Measurements from ENCODE around the gene CEP20.

Gene CEP20

DNA sequence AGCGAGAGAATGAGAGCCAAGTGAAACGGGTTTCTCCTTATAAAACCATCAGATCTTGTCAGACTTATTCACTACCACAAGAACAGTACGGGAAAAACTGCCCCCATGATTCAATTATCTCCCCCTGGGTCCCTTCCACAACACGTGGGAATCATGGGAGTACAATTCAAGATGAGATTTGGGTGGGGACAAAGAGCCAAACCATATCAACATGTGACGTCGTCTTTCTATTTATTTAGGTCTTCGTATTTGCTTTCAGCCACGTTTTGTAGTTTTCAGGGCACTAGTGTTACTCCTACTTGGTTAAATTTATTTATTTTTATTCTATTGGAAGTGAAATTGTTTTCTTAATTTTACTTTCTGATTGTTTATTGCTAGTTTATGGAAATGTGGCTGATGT is 27.9 kb upstream of the CEP20 start:
- H3K9me3 ChIP-seq (ENCODE audit: control insufficient read depth in 2 of 2, low read length in 2 of 2), result no peaks in the 10 kb centered on the region
- H3K36me3 ChIP-seq (ENCODE audit: control insufficient read depth in 2 of 2, insufficient read depth in 2 of 2, low read length in 2 of 2), result no peaks in the 10 kb centered on the region
- H3K27me3 ChIP-seq (ENCODE audit: control insufficient read depth in 1 of 2, insufficient read depth in 2 of 2, low read length in 2 of 2), result no peaks in the 10 kb centered on the region
- H3K4me1 ChIP-seq (ENCODE audit: control insufficient read depth, insufficient read depth, low read length), result no peaks in the 10 kb centered on the region
- H3K9ac ChIP-seq (ENCODE audit: low read length in 2 of 2), result no peak overlapping the region
- H3K27ac ChIP-seq (ENCODE audit: low read length), result no peak overlapping the region
- no peak overlapping the region for H3K4me3 ChIP-seq (ENCODE audit: low read length in 2 of 2)

DNA sequence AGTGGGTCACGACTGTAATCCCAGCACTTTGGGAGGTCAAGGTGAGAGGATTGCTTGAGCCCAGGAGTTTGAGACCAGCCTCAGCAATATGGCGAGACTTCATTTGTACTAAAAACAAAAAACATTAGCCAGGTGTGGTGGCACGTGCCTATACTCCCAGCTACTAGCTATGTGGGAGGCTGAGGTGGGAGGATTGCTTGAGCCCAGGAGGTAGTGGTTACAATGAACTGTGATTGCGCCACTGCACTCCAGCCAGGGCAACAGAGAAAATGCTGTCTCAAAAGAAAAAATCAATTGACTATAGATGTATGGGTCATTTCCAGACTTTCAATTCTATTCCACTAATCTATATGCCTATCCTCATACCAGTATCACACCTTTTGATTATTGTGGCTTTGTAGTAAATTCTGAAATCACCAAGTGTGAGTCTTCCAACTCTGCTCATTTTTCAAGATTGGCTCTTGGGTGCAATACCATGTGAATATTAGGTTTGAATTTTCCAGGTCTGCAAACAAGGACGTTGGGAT is 27.2 kb upstream of the CEP20 start:
- no peak overlapping the region for H3K9ac ChIP-seq (ENCODE audit: low read length in 2 of 2)
- H3K4me3 ChIP-seq (ENCODE audit: low read length in 2 of 2), result no peak overlapping the region
- H3K27ac ChIP-seq (ENCODE audit: low read length), result no peak overlapping the region
- H3K27me3 ChIP-seq (ENCODE audit: control insufficient read depth in 1 of 2, insufficient read depth in 2 of 2, low read length in 2 of 2), result no peaks in the 10 kb centered on the region
- no peaks in the 10 kb centered on the region for H3K9me3 ChIP-seq (ENCODE audit: control insufficient read depth in 2 of 2, low read length in 2 of 2)
- H3K4me1 ChIP-seq (ENCODE audit: control insufficient read depth, insufficient read depth, low read length), result no peaks in the 10 kb centered on the region
- H3K36me3 ChIP-seq (ENCODE audit: control insufficient read depth in 2 of 2, insufficient read depth in 2 of 2, low read length in 2 of 2), result no peaks in the 10 kb centered on the region

DNA sequence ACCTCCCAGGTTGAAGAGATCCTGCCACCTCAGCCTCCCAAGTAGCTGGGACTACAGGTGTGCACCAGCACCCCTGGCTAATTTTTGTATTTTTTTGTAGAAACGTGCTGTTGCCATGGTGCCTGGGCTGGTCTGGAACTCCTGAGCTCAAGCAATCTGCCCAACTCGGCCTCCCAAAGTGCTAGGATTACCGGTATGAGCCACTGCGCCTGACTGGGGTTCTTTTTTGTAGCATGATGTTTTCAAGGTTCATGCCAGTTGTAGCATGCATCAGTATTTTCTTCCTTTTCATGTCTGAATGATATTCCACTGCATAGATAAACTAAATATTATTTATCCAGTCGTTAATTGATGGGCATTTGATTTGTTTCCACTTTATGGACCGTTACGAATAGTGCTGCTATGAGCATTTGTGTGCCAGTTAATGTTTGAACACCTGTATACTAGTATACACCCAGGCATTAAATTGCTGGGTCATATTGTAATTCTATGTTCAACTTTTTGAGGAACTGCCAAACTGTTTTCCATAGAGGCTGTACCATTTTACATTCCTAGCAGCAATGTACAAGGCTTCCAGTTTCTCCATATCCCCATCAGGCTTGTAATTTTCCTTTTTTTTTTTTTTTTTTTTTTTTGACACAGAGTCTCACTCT is 24.8 kb upstream of the CEP20 start:
- Histone ChIP-seq H3K9me3 (ENCODE audit: control insufficient read depth in 2 of 2, low read length in 2 of 2) (no peaks in the 10 kb centered on the region), H3K27ac (ENCODE audit: low read length) (no peak overlapping the region)

DNA sequence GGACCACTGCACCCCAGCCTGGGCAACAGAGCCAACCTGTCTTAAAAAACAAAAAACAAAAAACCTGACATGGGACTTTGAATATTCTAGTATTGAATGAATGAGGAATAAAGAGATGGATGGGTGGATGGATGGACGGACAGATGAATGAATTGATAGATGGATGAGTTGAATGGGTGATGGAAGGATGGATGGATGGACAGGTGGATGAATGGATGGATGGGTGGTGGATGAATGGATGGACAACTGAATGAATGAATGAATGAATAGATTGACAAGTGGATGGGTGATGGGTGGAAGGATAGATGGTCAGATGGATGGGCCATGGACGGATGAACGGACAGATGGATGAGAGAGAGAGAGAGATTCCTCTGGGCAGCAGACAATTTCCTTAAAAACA is 22.8 kb upstream of the CEP20 start:
- H3K9me3 ChIP-seq (ENCODE audit: control insufficient read depth in 2 of 2, low read length in 2 of 2), result no peaks in the 10 kb centered on the region
- no peaks in the 10 kb centered on the region for H3K27me3 ChIP-seq (ENCODE audit: control insufficient read depth in 1 of 2, insufficient read depth in 2 of 2, low read length in 2 of 2)
- no peak overlapping the region for H3K27ac ChIP-seq (ENCODE audit: low read length)
- no peaks in the 10 kb centered on the region for H3K36me3 ChIP-seq (ENCODE audit: control insufficient read depth in 2 of 2, insufficient read depth in 2 of 2, low read length in 2 of 2)
- H3K4me1 ChIP-seq (ENCODE audit: control insufficient read depth, insufficient read depth, low read length), result no peaks in the 10 kb centered on the region
- no peak overlapping the region for H3K9ac ChIP-seq (ENCODE audit: low read length in 2 of 2)
- no peak overlapping the region for H3K4me3 ChIP-seq (ENCODE audit: low read length in 2 of 2)

More for the DNA sequence above, 24.8 kb upstream of the CEP20 start:
- no peak overlapping the region for H3K4me3 ChIP-seq (ENCODE audit: low read length in 2 of 2)
- H3K36me3 ChIP-seq (ENCODE audit: control insufficient read depth in 2 of 2, insufficient read depth in 2 of 2, low read length in 2 of 2), result no peaks in the 10 kb centered on the region
- no peaks in the 10 kb centered on the region for H3K4me1 ChIP-seq (ENCODE audit: control insufficient read depth, insufficient read depth, low read length)
- no peak overlapping the region for H3K9ac ChIP-seq (ENCODE audit: low read length in 2 of 2)
- no peaks in the 10 kb centered on the region for H3K27me3 ChIP-seq (ENCODE audit: control insufficient read depth in 1 of 2, insufficient read depth in 2 of 2, low read length in 2 of 2)

DNA sequence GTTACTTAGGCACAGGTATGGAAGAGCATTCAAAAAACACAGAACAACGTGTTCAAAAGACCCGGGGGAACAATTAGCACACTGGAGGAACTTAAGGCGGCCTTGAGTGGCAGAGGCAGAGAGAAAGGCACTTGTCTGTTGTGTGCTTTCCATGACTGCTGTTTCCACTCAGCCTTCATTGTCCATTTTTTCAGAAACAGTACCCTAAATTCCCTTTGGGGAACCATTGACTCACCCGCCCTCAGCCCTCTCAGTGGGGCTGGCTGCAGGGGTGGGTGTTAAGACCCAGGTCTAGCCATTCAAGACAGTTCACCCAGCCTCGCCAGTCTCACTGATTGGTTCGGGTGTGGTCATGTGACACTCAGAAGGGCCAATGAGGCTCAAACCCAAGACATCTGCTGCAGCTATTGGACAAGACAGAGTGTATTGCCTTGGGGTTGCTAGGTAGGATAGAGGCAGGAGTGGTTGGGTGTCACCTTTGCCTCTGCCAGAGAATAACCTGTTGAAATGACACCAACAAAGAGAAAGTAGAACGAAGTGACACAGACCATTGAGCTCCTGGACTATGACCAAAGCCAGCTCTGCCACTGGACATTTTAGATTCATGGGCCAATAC is 19.6 kb upstream of the CEP20 start:
- no peaks in the 10 kb centered on the region for H3K36me3 ChIP-seq (ENCODE audit: control insufficient read depth in 2 of 2, insufficient read depth in 2 of 2, low read length in 2 of 2)
- H3K9ac ChIP-seq (ENCODE audit: low read length in 2 of 2), result no peak overlapping the region
- no peaks in the 10 kb centered on the region for H3K4me1 ChIP-seq (ENCODE audit: control insufficient read depth, insufficient read depth, low read length)
- H3K4me3 ChIP-seq (ENCODE audit: low read length in 2 of 2), result no peak overlapping the region
- no peaks in the 10 kb centered on the region for H3K27me3 ChIP-seq (ENCODE audit: control insufficient read depth in 1 of 2, insufficient read depth in 2 of 2, low read length in 2 of 2)
- no peaks in the 10 kb centered on the region for H3K9me3 ChIP-seq (ENCODE audit: control insufficient read depth in 2 of 2, low read length in 2 of 2)
- H3K27ac ChIP-seq (ENCODE audit: low read length), result no peak overlapping the region

DNA sequence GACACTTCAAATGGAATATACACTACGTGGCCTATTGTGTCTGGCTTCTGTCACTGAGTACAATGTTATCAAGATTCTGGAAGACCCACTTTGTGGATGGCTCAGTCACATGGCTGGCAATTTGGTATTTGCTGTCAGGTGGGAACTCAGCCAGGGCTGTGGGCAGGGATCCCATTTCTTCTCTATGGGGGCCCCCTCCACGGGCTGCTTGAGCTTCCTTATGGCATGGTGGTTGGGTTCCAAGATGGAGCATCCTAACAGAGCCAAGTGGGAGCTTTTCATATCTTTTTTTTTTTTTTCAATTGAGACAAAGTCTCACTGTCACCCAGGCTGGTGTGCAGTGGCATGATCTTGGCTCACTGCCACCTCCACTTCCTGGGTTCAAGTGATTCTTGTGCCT is 18.0 kb upstream of the CEP20 start:
- H3K4me1 ChIP-seq (ENCODE audit: control insufficient read depth, insufficient read depth, low read length), result no peaks in the 10 kb centered on the region
- no peak overlapping the region for H3K4me3 ChIP-seq (ENCODE audit: low read length in 2 of 2)
- no peaks in the 10 kb centered on the region for H3K27me3 ChIP-seq (ENCODE audit: control insufficient read depth in 1 of 2, insufficient read depth in 2 of 2, low read length in 2 of 2)
- no peaks in the 10 kb centered on the region for H3K36me3 ChIP-seq (ENCODE audit: control insufficient read depth in 2 of 2, insufficient read depth in 2 of 2, low read length in 2 of 2)
- H3K27ac ChIP-seq (ENCODE audit: low read length), result no peak overlapping the region
- H3K9me3 ChIP-seq (ENCODE audit: control insufficient read depth in 2 of 2, low read length in 2 of 2), result no peaks in the 10 kb centered on the region
- no peak overlapping the region for H3K9ac ChIP-seq (ENCODE audit: low read length in 2 of 2)

DNA sequence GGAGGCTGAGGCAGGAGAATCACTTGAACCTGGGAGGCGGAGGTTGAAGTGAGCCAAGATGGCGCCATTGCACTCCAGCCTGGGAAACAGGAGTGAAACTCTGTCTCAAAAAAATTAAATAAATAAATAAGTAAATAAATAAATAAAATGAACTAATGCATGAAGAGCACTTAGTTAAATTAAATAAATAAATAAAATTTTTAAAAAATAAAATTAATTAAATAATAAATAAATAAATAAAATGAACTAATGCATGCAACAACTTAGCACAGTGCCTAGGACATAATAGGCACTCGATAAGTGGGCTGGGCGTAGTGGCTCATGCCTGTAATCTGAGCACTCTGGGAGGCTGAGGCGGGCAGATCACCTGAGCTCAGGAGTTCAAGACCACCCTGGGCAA is 15.6 kb upstream of the CEP20 start:
- no peak overlapping the region for H3K27ac ChIP-seq (ENCODE audit: low read length)
- no peak overlapping the region for H3K9ac ChIP-seq (ENCODE audit: low read length in 2 of 2)
- no peaks in the 10 kb centered on the region for H3K9me3 ChIP-seq (ENCODE audit: control insufficient read depth in 2 of 2, low read length in 2 of 2)
- H3K4me3 ChIP-seq (ENCODE audit: low read length in 2 of 2), result no peak overlapping the region
- no peaks in the 10 kb centered on the region for H3K36me3 ChIP-seq (ENCODE audit: control insufficient read depth in 2 of 2, insufficient read depth in 2 of 2, low read length in 2 of 2)
- H3K27me3 ChIP-seq (ENCODE audit: control insufficient read depth in 1 of 2, insufficient read depth in 2 of 2, low read length in 2 of 2), result no peaks in the 10 kb centered on the region
- no peaks in the 10 kb centered on the region for H3K4me1 ChIP-seq (ENCODE audit: control insufficient read depth, insufficient read depth, low read length)

DNA sequence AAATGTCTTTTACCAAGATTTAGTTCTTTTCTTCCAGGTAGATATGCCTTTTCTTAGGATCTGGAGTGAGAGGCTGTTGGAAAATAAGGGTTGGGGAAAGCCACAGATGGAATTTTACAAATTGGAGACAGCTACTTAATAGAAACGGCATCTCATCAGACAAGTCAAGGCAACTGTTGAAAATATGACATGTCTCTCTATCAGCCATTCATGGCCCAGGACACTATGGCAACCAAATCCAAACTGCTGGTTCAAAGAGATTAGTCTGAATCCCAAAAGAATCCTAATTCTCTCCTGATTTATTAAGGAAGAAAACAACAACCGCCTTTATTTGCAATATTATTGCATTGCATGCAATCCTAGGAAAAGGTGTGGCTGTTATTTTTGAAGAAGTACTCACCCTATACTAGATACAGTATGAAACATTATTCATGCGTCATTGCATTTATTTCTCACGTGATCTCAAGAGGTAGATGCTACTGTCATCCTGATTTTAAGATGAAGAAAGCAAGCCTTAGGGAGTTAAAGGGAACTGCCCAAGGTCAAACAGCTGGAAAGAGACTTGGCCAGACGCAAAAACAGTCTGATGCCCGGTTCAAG is 12.6 kb upstream of the CEP20 start:
- Histone ChIP-seq H3K4me3 (ENCODE audit: low read length in 2 of 2) (no peak overlapping the region), H3K4me1 (ENCODE audit: control insufficient read depth, insufficient read depth, low read length) (no peaks in the 10 kb centered on the region), H3K27ac (ENCODE audit: low read length) (no peak overlapping the region), H3K9me3 (ENCODE audit: control insufficient read depth in 2 of 2, low read length in 2 of 2) (no peaks in the 10 kb centered on the region), H3K36me3 (ENCODE audit: control insufficient read depth in 2 of 2, insufficient read depth in 2 of 2, low read length in 2 of 2) (no peaks in the 10 kb centered on the region), H3K27me3 (ENCODE audit: control insufficient read depth in 1 of 2, insufficient read depth in 2 of 2, low read length in 2 of 2) (no peaks in the 10 kb centered on the region), H3K9ac (ENCODE audit: low read length in 2 of 2) (no peak overlapping the region)

DNA sequence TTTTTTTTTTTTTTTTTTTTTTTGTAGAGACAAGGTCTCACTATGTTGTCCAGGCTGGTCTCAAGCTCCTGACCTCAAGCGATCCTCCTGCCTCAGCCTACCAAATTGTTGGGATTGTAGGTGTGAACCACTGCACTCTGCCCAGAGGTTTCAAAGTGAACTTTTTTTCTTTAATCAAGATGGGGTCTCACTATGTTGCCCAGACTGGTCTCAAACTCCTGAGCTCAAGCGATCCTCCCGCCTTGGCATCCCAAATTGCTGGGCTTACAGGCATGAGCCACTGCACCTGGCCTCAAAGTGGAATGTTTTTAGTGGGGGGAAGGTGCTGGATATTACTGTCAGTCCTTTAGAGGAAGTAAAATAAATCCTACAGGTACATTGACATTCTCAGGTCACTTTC is 12.0 kb upstream of the CEP20 start:
- Histone ChIP-seq H3K9ac (ENCODE audit: low read length in 2 of 2) (no peak overlapping the region), H3K27me3 (ENCODE audit: control insufficient read depth in 1 of 2, insufficient read depth in 2 of 2, low read length in 2 of 2) (no peaks in the 10 kb centered on the region), H3K4me3 (ENCODE audit: low read length in 2 of 2) (no peak overlapping the region), H3K4me1 (ENCODE audit: control insufficient read depth, insufficient read depth, low read length) (no peaks in the 10 kb centered on the region), H3K36me3 (ENCODE audit: control insufficient read depth in 2 of 2, insufficient read depth in 2 of 2, low read length in 2 of 2) (no peaks in the 10 kb centered on the region), H3K9me3 (ENCODE audit: control insufficient read depth in 2 of 2, low read length in 2 of 2) (no peaks in the 10 kb centered on the region), H3K27ac (ENCODE audit: low read length) (no peak overlapping the region)

DNA sequence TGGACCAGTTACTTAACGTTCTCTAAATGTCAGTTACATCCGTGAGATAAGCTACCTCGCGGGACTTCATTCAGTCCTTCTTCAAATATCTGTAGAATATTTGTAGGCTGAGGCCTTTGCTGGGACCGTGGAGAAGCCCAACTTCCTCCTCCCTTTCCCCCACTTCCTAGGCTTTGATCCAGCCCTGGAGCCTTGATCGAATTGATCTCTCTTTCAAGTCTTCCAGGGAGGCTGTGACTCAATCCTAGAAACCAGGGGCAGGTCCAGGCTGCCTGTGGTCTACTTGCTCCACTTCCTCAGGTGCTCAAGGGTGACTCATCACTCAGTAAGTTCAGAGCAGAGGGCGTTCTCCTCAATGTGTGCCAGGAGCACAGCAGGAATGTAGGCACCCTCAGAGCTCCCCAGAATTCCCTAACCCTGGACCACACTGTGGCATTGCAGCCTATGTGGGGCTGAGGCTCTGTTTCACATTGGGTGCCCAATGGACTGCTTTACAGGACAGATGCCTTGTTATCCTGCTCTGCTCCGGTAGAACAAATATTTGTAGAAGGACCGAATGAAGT is 11.2 kb upstream of the CEP20 start:
- Histone ChIP-seq H3K27ac (ENCODE audit: low read length) (no peak overlapping the region), H3K36me3 (ENCODE audit: control insufficient read depth in 2 of 2, insufficient read depth in 2 of 2, low read length in 2 of 2) (no peaks in the 10 kb centered on the region), H3K9ac (ENCODE audit: low read length in 2 of 2) (no peak overlapping the region), H3K9me3 (ENCODE audit: control insufficient read depth in 2 of 2, low read length in 2 of 2) (no peaks in the 10 kb centered on the region), H3K4me1 (ENCODE audit: control insufficient read depth, insufficient read depth, low read length) (no peaks in the 10 kb centered on the region), H3K4me3 (ENCODE audit: low read length in 2 of 2) (no peak overlapping the region), H3K27me3 (ENCODE audit: control insufficient read depth in 1 of 2, insufficient read depth in 2 of 2, low read length in 2 of 2) (no peaks in the 10 kb centered on the region)

DNA sequence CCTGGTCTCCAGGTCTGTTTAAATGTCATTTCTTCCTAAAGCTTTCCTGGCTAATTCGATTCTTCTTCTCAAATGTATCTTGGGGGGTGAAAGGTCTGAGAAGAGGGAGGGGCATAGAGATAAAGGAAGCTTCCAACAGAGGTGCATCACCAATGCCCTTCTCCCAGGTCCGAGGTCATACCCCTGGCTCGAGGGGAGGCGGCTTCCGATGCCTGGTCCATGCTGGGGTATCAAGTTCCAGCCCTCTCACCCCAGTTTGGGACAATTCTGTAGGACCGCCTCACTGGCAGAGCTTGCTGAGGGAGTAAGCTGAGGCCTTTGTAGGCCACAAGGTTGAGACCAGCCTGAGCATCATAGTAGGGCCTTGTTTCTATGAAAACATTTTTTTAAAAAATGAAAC is 10.3 kb upstream of the CEP20 start:
- no peak overlapping the region for H3K9ac ChIP-seq (ENCODE audit: low read length in 2 of 2)
- H3K4me3 ChIP-seq (ENCODE audit: low read length in 2 of 2), result no peak overlapping the region
- H3K36me3 ChIP-seq (ENCODE audit: control insufficient read depth in 2 of 2, insufficient read depth in 2 of 2, low read length in 2 of 2), result no peaks in the 10 kb centered on the region
- no peak overlapping the region for H3K27ac ChIP-seq (ENCODE audit: low read length)
- no peaks in the 10 kb centered on the region for H3K9me3 ChIP-seq (ENCODE audit: control insufficient read depth in 2 of 2, low read length in 2 of 2)
- no peaks in the 10 kb centered on the region for H3K27me3 ChIP-seq (ENCODE audit: control insufficient read depth in 1 of 2, insufficient read depth in 2 of 2, low read length in 2 of 2)
- H3K4me1 ChIP-seq (ENCODE audit: control insufficient read depth, insufficient read depth, low read length), result no peaks in the 10 kb centered on the region

Measured in stomach smooth muscle (tissue), 2 donors.